22Rv1 (cell line): ENCODE results near the gene TDRD1.

ENCODE experiments used
- ZFX ChIP-seq: fragments of 450-650 bp; IDR thresholded peaks from 2 replicates; pipeline ENCODE4 v1.6.1; 2017; ENCODE audit warnings: antibody characterized with exemption, borderline replicate concordance
- TF ChIP-seq, protein P1 (sequence below): fragments of 450-650 bp; IDR thresholded peaks from 2 replicates; pipeline ENCODE4 v1.5.1; 2017; ENCODE audit warnings: mild to moderate bottlenecking

DNA sequence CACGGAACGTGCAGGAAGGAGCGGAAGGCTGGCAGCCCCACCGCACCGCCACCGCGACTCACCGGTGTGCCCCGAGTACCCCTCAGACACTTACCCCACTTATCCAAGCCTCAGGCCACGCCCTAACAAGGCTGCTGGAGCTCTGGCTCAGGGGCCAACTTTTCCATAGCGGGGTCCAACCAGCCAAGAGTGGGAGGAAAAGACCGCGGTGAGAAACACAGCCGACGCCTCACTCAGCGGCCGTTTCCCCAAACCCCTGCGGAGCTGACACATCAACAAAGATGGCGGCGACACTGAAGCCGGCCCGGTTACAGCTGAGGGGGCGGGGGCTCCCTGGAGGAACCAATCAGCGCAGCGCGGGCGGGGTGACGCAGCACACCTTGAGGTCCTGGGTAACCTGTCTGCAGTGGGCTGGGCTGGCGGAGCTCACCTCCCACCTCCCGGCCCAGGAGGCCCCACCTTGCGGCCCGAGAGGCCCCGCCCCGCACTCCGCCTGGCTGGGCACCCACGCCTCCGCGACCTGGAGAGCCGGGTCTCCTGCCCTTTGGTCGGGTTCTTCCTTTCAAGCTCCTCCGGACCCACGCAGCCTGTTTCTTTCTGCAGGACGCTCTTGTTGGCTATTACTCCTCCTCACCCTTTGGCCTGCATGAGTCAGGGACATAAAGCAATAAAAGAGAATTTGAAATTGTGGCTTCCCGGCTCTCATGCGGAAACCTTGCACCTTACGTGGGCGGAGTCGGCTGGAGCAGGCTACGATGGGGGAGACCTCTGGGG, 5.0 kb upstream of the TDRD1 start, which contains the start of gene CCDC186:
- TF ChIP-seq, protein P1, sequence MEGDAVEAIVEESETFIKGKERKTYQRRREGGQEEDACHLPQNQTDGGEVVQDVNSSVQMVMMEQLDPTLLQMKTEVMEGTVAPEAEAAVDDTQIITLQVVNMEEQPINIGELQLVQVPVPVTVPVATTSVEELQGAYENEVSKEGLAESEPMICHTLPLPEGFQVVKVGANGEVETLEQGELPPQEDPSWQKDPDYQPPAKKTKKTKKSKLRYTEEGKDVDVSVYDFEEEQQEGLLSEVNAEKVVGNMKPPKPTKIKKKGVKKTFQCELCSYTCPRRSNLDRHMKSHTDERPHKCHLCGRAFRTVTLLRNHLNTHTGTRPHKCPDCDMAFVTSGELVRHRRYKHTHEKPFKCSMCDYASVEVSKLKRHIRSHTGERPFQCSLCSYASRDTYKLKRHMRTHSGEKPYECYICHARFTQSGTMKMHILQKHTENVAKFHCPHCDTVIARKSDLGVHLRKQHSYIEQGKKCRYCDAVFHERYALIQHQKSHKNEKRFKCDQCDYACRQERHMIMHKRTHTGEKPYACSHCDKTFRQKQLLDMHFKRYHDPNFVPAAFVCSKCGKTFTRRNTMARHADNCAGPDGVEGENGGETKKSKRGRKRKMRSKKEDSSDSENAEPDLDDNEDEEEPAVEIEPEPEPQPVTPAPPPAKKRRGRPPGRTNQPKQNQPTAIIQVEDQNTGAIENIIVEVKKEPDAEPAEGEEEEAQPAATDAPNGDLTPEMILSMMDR = no peak
- no peak for TF ChIP-seq ZFX
